ES-I3 (cell line): ENCODE data around the gene RASD1.

Source experiments
- H3K36me3 ChIP-seq: 2 replicates; pipeline ENCODE4 v1.6.1; 2013; ENCODE audit warnings: mild to moderate bottlenecking, low read length, control low read depth, moderate library complexity; ENCODE audit not compliant: insufficient read depth
- H3K4me1 ChIP-seq: 2 replicates; pipeline ENCODE4 v1.6.1; 2013; ENCODE audit warnings: mild to moderate bottlenecking, control low read depth, low read length; ENCODE audit not compliant: insufficient read depth
- H3K9ac ChIP-seq: 2 replicates; pipeline ENCODE4 v1.6.1; 2013; ENCODE audit warnings: low read depth, mild to moderate bottlenecking, low read length, moderate library complexity
- H3K9me3 ChIP-seq: 2 replicates; pipeline ENCODE4 v1.6.1; 2013; ENCODE audit warnings: mild to moderate bottlenecking, low read length, moderate library complexity; ENCODE audit not compliant: control insufficient read depth, insufficient read depth

Gene RASD1

DNA sequence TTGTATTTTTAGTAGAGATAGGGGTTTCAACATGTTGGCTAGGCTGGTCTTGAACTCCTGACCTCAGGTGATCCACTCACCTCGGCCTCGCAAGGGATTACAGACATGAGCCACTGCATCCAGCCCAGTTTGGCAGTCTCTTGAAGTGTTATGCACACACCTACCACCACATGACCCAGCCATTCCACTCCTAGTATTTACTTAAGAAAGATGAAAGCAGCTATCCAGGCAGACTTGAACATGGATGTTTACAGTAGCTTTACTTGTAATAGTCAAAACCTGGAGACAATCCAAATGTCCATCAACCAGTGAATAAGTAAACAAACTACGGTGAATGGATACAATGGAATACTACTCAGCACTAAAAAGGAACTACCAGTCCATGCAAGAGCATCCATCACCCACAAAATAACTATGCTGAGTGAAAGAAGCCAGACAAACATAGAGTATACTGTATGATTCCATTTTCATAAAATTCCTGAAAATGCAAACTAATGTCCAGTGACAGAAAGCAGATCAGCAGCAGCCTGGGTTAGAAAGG is 37.8 kb upstream of the RASD1 start:
- H3K36me3 ChIP-seq = no peaks in the 10 kb centered on the region
- H3K9ac ChIP-seq = no peak overlapping the region
- no peaks in the 10 kb centered on the region for H3K4me1 ChIP-seq
- H3K9me3 ChIP-seq = no peaks in the 10 kb centered on the region

DNA sequence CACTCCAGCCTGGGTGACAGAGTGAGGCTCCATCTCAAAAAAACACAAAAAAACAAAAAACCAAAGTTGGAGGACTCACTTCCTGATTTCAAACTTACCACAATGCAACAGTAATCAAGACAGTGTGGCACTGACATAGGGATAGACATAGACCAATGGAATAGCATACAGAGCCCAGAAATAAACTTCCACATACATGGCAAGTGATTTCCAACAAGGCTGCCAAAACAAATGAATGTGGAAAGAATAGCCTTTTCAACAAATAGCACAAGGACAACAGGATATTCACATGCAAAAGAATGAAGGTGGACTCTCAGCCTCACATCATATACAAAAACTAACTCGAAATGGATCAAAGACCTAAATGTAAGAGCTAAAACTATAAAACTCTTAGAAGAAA is 36.8 kb upstream of the RASD1 start:
- H3K4me1 ChIP-seq = no peaks in the 10 kb centered on the region
- H3K9ac ChIP-seq = no peak overlapping the region
- H3K9me3 ChIP-seq = no peaks in the 10 kb centered on the region
- no peaks in the 10 kb centered on the region for H3K36me3 ChIP-seq

DNA sequence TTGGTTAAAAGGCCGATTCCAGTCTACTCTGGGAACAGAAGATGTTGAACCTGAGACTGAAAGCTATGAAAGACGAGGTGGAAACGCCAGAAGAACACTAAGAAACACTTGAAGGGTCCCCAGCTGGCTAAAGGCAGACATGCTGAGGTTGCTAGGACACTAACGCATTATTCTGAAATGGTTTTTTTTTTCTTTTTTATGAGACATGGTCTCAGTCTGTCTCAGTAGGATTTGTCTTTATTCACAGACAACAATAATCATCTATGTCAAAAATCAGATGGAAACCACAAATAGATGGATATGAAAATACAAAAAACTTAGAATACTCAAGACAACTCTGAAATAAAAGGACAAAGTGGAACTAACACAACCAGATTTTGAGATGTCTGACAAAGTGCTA is 35.0 kb upstream of the RASD1 start:
- Histone ChIP-seq H3K36me3 (no peaks in the 10 kb centered on the region), H3K4me1 (no peaks in the 10 kb centered on the region), H3K9ac (no peak overlapping the region), H3K9me3 (no peaks in the 10 kb centered on the region)

GRCh38 chr17:17528696-17529652 is 32.8 kb upstream of the RASD1 start:
- no peak overlapping the region for H3K9ac ChIP-seq
- H3K4me1 ChIP-seq = no peaks in the 10 kb centered on the region
- no peaks in the 10 kb centered on the region for H3K36me3 ChIP-seq
- H3K9me3 ChIP-seq = peaks cover 2% of the 10 kb centered on the region

GRCh38 chr17:17527956-17528500 is 31.8 kb upstream of the RASD1 start:
- no peaks in the 10 kb centered on the region for H3K36me3 ChIP-seq
- no peak overlapping the region for H3K9ac ChIP-seq
- H3K4me1 ChIP-seq = peaks cover 5% of the 10 kb centered on the region; the same call in 1 of the 2 replicates
- peaks cover 3% of the 10 kb centered on the region for H3K9me3 ChIP-seq

DNA sequence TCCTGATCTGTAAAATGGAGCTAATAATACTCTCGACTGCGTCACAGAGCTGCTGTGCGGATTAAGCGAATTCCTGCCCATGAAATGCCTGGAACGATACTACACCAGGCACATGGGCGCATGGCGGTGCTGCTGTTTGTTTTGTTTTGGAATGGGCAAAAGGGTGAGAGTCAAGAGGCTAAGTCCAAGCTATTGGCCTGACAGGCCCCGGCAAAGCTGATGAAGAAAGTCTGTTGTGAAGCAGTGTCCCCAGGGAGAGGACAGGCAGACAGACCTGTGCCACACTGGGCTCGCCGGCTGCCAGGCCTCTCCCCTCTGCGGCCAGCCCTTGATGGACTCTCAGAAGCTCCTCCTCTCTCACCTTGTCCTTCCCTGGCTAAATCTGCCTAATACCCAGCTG is 31.3 kb upstream of the RASD1 start:
- no peak overlapping the region for H3K9ac ChIP-seq
- H3K36me3 ChIP-seq = no peaks in the 10 kb centered on the region
- H3K4me1 ChIP-seq = peaks cover 6% of the 10 kb centered on the region; the same call in 1 of the 2 replicates
- H3K9me3 ChIP-seq = peaks cover 3% of the 10 kb centered on the region

DNA sequence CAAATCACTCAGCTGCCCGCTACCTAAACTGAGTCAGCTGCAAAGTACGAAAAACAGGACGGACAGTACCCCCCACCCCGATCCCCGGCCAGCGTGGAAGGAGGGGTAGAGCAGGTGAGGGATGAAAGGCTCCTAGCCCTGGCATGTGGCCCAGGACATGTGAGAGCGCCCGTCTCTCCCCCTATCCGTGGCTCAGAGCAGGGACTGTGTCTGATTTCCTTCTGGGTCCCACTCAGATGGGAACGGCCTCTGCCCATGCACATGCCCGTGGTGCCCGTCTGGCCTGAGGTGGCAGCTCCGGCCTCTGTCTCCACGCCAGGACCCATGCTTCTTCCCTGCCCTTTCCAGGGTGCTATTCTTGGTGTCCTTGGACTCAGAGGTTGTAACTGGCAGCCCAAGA is 30.2 kb upstream of the RASD1 start:
- Histone ChIP-seq H3K36me3 (no peaks in the 10 kb centered on the region), H3K4me1 (peaks cover 6% of the 10 kb centered on the region; the same call in 1 of the 2 replicates), H3K9ac (no peak overlapping the region), H3K9me3 (peaks cover 3% of the 10 kb centered on the region)

DNA sequence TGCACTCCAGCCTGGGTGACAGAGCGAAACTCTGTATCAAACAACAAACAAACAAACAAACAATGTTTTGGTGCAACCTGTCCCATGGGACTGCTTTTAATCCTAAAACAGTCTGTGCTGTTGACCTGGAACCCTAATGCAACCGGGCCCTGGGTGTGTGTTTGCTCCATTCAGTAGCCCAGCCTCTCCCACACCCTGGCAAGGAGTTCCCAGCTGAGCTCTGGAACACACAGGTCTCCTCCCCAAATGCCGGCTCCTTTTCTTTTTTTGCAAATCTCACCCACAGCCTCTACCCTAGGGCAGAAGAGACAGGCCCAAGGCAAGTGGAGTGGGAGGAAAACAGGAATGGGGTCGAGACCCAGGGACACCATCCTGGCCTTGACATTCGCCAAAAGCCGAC is 29.8 kb upstream of the RASD1 start:
- peaks cover 6% of the 10 kb centered on the region; the same call in 1 of the 2 replicates for H3K4me1 ChIP-seq
- no peaks in the 10 kb centered on the region for H3K36me3 ChIP-seq
- no peak overlapping the region for H3K9ac ChIP-seq
- H3K9me3 ChIP-seq = peaks cover 3% of the 10 kb centered on the region

GRCh38 chr17:17525311-17525710 is 29.1 kb upstream of the RASD1 start:
- Histone ChIP-seq H3K36me3 (no peaks in the 10 kb centered on the region), H3K9me3 (peaks cover 3% of the 10 kb centered on the region), H3K9ac (no peak overlapping the region), H3K4me1 (peaks cover 6% of the 10 kb centered on the region; the same call in 1 of the 2 replicates)

- peaks cover 6% of the 10 kb centered on the region; the same call in 1 of the 2 replicates for H3K4me1 ChIP-seq
- H3K9ac ChIP-seq = no peak overlapping the region
- peaks cover 3% of the 10 kb centered on the region for H3K9me3 ChIP-seq
- H3K36me3 ChIP-seq = no peaks in the 10 kb centered on the region
Measured at GRCh38 chr17:17523731-17524490, 27.7 kb upstream of the RASD1 start.

DNA sequence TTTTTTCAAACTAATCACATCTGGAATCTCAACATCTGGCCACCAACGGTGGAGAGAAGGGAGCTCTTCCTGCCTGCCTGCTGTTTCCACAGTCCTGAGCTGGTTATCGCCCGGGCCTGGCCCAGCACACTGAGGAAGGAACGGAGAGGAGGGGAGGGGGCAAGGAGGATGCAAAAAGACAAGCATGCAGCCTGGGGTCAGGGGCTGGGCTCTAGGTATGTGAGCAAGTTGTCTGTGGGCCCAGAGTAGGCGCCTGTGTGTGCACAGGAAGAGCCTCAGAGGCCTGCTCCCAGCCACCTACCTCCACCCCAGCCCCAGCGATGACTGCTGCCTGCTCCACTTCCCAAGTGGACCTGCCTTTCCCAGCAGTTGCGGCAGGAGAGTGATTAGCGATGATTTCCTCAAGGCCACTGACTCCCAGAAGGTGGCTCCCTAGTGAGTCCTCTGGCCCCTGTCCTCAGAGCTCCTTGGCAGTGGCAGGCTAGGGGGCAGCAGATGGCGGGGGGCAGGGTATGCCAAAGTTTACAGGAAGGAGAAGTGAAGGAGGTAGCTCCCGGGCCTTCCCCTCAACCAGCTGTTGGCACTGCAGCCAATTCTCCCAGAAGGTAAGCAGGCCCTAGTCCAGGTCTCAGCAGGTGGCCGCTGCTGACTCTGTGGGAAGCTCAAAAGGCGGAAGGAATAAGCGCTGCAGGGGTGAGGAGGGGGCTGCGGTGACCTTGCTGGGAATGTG is 27.0 kb upstream of the RASD1 start:
- Histone ChIP-seq H3K36me3 (no peaks in the 10 kb centered on the region), H3K4me1 (peaks cover 6% of the 10 kb centered on the region; the same call in 1 of the 2 replicates), H3K9ac (no peak overlapping the region), H3K9me3 (peaks cover 3% of the 10 kb centered on the region)

DNA sequence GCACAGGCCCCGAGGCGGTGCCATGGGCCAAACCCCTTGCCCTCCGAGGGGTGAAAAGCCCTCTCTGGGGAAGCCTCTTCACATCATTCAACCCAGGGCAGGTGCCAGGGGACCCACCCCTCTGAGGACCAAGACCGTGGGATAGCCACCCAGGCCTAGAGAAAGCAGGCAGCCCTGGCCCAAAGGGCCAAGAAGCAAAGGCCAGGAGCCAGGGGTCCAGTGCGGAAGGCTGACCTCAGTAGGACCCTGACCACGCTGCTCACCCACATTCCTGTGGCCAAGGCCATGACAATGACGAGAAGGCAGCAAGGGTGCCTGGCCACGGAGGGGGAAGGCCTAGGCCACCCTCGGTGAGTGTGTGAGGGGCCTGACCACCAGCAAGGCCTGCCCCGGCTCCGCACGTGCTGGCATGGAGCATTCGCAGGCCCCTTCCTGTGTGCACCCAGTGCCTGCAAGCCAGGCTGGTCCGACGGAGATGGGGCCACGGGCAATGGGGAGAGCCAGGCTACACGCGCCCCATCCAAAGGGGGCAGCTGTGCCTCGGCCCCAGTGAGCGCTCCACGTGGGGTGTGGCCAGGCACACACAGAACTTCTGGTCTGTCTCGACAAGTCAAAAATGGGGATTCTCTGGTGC is 24.5 kb upstream of the RASD1 start:
- Histone ChIP-seq H3K36me3 (no peaks in the 10 kb centered on the region), H3K4me1 (peaks cover 16% of the 10 kb centered on the region; the same call in 1 of the 2 replicates), H3K9me3 (peaks cover 3% of the 10 kb centered on the region), H3K9ac (no peak overlapping the region)

DNA sequence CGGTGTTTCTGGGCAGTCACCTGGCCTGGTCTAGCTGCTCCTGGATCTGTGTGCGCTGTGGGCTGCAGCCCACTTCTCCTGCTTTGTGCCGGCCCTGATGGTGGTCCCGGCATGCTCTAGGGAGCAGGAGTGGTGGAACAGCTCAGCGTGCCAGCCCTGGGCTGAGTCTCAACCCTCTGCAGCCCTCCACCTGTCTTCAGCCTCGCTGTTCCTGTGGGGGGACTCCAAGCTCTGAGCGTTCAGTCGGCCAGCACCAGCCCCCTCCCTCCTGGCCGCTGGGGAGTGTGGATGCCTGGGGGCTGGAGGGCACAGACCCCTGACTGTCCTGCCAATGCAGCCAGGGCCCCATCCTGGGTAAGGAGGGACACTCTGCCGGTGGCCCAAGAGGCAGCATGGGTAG is 23.7 kb upstream of the RASD1 start:
- peaks cover 3% of the 10 kb centered on the region for H3K9me3 ChIP-seq

More for the DNA sequence above, 23.7 kb upstream of the RASD1 start:
- H3K9ac ChIP-seq = no peak overlapping the region
- H3K36me3 ChIP-seq = no peaks in the 10 kb centered on the region
- peaks cover 24% of the 10 kb centered on the region for H3K4me1 ChIP-seq
